ENCODE results near the gene DAB2IP.

The DAB2IP gene

DNA sequence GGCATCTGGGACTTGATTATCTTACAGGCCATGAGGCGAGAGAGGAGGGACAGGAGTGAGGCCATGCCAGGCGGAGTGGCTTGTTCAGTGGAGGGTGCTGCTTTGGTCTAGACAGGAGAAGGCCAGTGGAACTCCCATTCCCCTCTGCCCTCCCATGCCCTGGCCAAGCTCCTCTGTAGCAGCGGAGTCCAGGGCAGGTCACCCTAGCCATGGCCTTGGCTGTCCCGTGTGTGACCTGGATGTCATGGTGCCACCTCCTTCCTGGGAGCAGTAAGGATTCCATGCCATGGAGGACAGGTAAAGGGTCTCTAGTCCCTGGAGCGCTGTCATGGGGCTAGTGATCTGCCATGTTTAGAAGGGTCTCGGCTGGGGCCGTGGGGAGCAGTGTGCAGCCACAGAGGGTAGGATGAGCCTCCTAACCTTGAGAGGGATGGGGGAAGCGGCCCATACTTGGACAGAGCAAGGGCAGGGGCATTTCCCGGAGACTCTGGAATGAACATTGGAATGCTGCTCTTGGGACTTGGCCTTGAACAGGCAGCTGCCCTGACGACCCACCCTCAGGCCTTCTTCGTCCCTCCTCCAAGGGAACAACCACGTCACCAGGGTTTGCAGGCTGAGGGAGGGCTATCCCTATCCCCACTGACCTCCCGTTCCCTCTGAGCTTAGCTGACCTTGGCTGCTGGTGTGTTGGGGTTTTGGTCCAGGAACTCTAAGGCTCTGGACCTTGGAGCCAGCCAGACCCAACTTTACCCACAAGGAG, 100.4 kb downstream of the DAB2IP start:
- Histone ChIP-seq H3K4me3 (ENCODE audit: low read length) (no peak overlapping the region), H3K27ac (ENCODE audit: low read length) (no peak overlapping the region), H3K27me3 (ENCODE audit: low read depth, low read length) (no peaks in the 10 kb centered on the region), H3K36me3 (replicated peaks; ENCODE audit: low read depth, low read length) (no peaks in the 10 kb centered on the region), H3K9me3 (ENCODE audit: insufficient read depth, low read length) (no peaks in the 10 kb centered on the region), H3K4me2 (ENCODE audit: low read length) (no peak overlapping the region), H3K4me1 (ENCODE audit: low read length) (no peaks in the 10 kb centered on the region), H3K79me2 (ENCODE audit: low read length) (no peaks in the 10 kb centered on the region), H3K9ac (ENCODE audit: low read length) (no peak overlapping the region), H4K20me1 (ENCODE audit: insufficient read depth, low read length) (no peaks in the 10 kb centered on the region; the same call in 1 of the 2 replicates), H2AFZ (ENCODE audit: low read depth, low read length) (no peak overlapping the region)
- TF ChIP-seq CTCF (IDR thresholded peaks at IDR 0.05; ENCODE audit: low read depth, low read length), result no peak
- no peak for TF ChIP-seq EZH2phosphoT487 (IDR thresholded peaks at IDR 0.05; ENCODE audit: low read depth)

GRCh38 chr9:121752929-121753328, 101.5 kb downstream of the DAB2IP start:
- TF ChIP-seq CTCF (IDR thresholded peaks at IDR 0.05; ENCODE audit: low read depth, low read length) (no peak), EZH2phosphoT487 (IDR thresholded peaks at IDR 0.05; ENCODE audit: low read depth) (no peak)
- H3K4me2 ChIP-seq (ENCODE audit: low read length), result no peak overlapping the region
- no peaks in the 10 kb centered on the region for H3K79me2 ChIP-seq (ENCODE audit: low read length)
- no peak overlapping the region for H3K4me3 ChIP-seq (ENCODE audit: low read length)
- no peaks in the 10 kb centered on the region for H3K9me3 ChIP-seq (ENCODE audit: insufficient read depth, low read length)
- H2AFZ ChIP-seq (ENCODE audit: low read depth, low read length), result no peak overlapping the region
- no peak overlapping the region for H3K9ac ChIP-seq (ENCODE audit: low read length)
- H3K36me3 ChIP-seq (replicated peaks; ENCODE audit: low read depth, low read length), result no peaks in the 10 kb centered on the region
- no peak overlapping the region for H3K27ac ChIP-seq (ENCODE audit: low read length)
- H3K27me3 ChIP-seq (ENCODE audit: low read depth, low read length), result no peaks in the 10 kb centered on the region
- no peaks in the 10 kb centered on the region; the same call in 1 of the 2 replicates for H4K20me1 ChIP-seq (ENCODE audit: insufficient read depth, low read length)
- H3K4me1 ChIP-seq (ENCODE audit: low read length), result no peaks in the 10 kb centered on the region

DNA sequence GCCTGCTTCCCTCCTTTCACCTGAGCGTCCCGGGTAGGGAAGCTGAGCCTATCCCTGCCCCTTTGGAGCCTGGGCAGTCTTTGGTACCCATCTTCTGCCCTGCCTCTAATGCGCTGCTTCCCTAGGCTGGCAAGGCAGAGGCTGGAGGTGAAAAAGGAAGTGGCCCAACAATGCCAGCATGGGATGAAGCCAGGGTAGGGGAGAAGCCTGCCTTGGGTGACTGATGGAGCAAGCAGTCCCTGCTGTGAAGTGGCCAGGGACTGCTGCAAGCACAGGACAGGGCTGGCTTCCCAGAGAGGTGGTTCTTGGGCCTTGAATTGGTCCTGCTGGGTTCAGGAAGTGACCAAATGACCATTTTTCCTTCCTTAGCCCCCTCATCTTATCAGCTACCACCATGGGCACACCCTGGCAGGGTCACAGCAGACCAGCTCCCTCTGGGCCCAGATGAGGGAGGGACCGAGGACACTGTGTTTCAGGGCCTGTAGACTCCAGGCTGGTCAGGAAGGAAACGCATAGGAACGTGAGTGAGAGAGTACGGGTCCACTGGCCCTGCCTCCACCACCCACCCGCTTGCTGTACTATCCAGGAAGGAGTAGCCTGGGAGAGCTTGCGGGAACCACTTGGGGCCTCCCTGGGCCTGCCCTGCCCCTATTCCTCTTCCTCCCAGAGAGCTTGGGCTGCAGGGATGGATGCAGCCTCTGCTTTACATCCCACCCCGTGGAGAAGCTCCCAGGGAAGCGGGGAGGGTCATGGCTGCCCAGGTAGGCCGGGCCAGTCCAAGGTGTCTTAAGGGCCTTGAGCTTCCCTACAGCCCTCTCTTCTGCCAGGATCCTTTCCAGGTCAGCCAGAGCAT, 102.6 kb downstream of the DAB2IP start:
- Histone ChIP-seq H3K4me2 (ENCODE audit: low read length) (no peak overlapping the region), H3K9ac (ENCODE audit: low read length) (no peak overlapping the region), H3K4me1 (ENCODE audit: low read length) (no peaks in the 10 kb centered on the region), H3K36me3 (replicated peaks; ENCODE audit: low read depth, low read length) (no peaks in the 10 kb centered on the region), H2AFZ (ENCODE audit: low read depth, low read length) (no peak overlapping the region), H3K27ac (ENCODE audit: low read length) (no peak overlapping the region), H4K20me1 (ENCODE audit: insufficient read depth, low read length) (no peaks in the 10 kb centered on the region; the same call in 1 of the 2 replicates), H3K27me3 (ENCODE audit: low read depth, low read length) (no peaks in the 10 kb centered on the region), H3K9me3 (ENCODE audit: insufficient read depth, low read length) (no peaks in the 10 kb centered on the region), H3K4me3 (ENCODE audit: low read length) (no peak overlapping the region), H3K79me2 (ENCODE audit: low read length) (no peaks in the 10 kb centered on the region)
- TF ChIP-seq EZH2phosphoT487 (IDR thresholded peaks at IDR 0.05; ENCODE audit: low read depth) (no peak), CTCF (IDR thresholded peaks at IDR 0.05; ENCODE audit: low read depth, low read length) (no peak)

All from OCI-LY3 (cell line).